CD14-positive monocyte (primary cell): ENCODE data around the gene DPP6. TPM values are rescaled to one million over a fixed set of nuclear protein-coding genes. Genes with fewer than 3 reads are reported as not detected.

ENCODE experiments used
- DNase-seq, 3 donors: peaks; one replicate each; pipeline ENCODE4 v3.0.0-alpha.2; 2011 to 2022
- H2AFZ ChIP-seq: 2 replicates; pipeline ENCODE4 v1.6.0; 2012; ENCODE audit warnings: mild to moderate bottlenecking, low read depth, low read length, inconsistent platforms; ENCODE audit not compliant: insufficient read depth, poor library complexity, severe bottlenecking
- H3K27ac ChIP-seq, 2 donors: 1 replicate in 1 of 2; 2 replicates in 1 of 2; pipeline ENCODE4 v1.5.1; 2012 to 2013; ENCODE audit warnings: low read length in 2 of 2, control low read depth in 1 of 2, inconsistent platforms in 1 of 2, low read depth in 1 of 2, mild to moderate bottlenecking in 1 of 2
- H3K27me3 ChIP-seq, 2 donors: one replicate each; pipeline versions ENCODE4 v1.6.0 to v1.6.1; 2011 to 2013; ENCODE audit warnings: low read length in 2 of 2; ENCODE audit not compliant: control insufficient read depth in 2 of 2, insufficient read depth in 2 of 2
- H3K36me3 ChIP-seq, 2 donors: replicated peaks in 1 of 2; 1 replicate in 1 of 2; 2 replicates in 1 of 2; pipeline versions ENCODE4 v1.5.1 to v1.6.1; 2012 to 2013; ENCODE audit warnings: low read length in 2 of 2, control low read depth in 1 of 2, inconsistent platforms in 1 of 2, mild to moderate bottlenecking in 1 of 2; ENCODE audit not compliant: insufficient read depth in 2 of 2, control insufficient read depth in 1 of 2
- H3K4me1 ChIP-seq, 2 donors: 1 replicate in 1 of 2; 2 replicates in 1 of 2; pipeline versions ENCODE4 v1.5.1 to v1.6.1; 2012 to 2013; ENCODE audit warnings: low read length in 2 of 2, control low read depth in 1 of 2, inconsistent platforms in 1 of 2, mild to moderate bottlenecking in 1 of 2, moderate library complexity in 1 of 2; ENCODE audit not compliant: insufficient read depth in 2 of 2, control insufficient read depth in 1 of 2
- H3K4me2 ChIP-seq: replicated peaks from 2 replicates; pipeline ENCODE3; 2012; ENCODE audit warnings: low read length, moderate library complexity, mild to moderate bottlenecking; ENCODE audit not compliant: poor library complexity, severe bottlenecking; ENCODE audit errors: extremely low read depth
- H3K4me3 ChIP-seq, 3 experiments: fragments of 200-600 bp in 1 of 3; sonication (generic) in 1 of 3; replicated peaks in 1 of 3; 1 replicate in 2 of 3; 2 replicates in 1 of 3; pipeline ENCODE4 v1.5.1; 2011 to 2013; ENCODE audit warnings: low read length in 3 of 3, mild to moderate bottlenecking in 3 of 3, control low read depth in 2 of 3, low read depth in 2 of 3, inconsistent platforms in 1 of 3, moderate library complexity in 1 of 3
- H3K79me2 ChIP-seq: 2 replicates; pipeline ENCODE4 v1.6.0; 2012; ENCODE audit warnings: mild to moderate bottlenecking, control low read depth, inconsistent platforms, low read length, moderate library complexity; ENCODE audit not compliant: insufficient read depth
- H3K9ac ChIP-seq: 2 replicates; pipeline ENCODE4 v1.6.0; 2017; ENCODE audit warnings: low read length, mild to moderate bottlenecking; ENCODE audit not compliant: insufficient read depth, poor library complexity, severe bottlenecking
- H3K9me3 ChIP-seq, 2 donors: replicated peaks in 1 of 2; 1 replicate in 1 of 2; 2 replicates in 1 of 2; pipeline versions ENCODE4 v1.5.1 to v1.6.1; 2012 to 2013; ENCODE audit warnings: low read length in 2 of 2, control low read depth in 1 of 2; ENCODE audit not compliant: control insufficient read depth in 1 of 2, insufficient read depth in 1 of 2
- H4K20me1 ChIP-seq: 2 replicates; pipeline ENCODE4 v1.6.0; 2012; ENCODE audit warnings: mild to moderate bottlenecking, low read length, control low read depth, moderate library complexity; ENCODE audit not compliant: insufficient read depth
- H3K27ac Mint-ChIP-seq, 7 donors: one replicate each; pipeline ENCODE4 v1.8.0; 2020; ENCODE audit warnings: mild to moderate bottlenecking in 7 of 7, mixed read lengths in 7 of 7, moderate library complexity in 6 of 7, inconsistent platforms in 2 of 7
- H3K27me3 Mint-ChIP-seq, 3 donors: one replicate each; pipeline ENCODE4 v1.8.0; 2021 to 2022; ENCODE audit warnings: low read depth in 3 of 3, mild to moderate bottlenecking in 3 of 3, mixed read lengths in 3 of 3, moderate library complexity in 3 of 3, inconsistent platforms in 1 of 3
- H3K36me3 Mint-ChIP-seq, 2 donors: one replicate each; pipeline ENCODE4 v1.8.0; 2020; ENCODE audit warnings: mixed read lengths in 2 of 2, inconsistent platforms in 1 of 2, mild to moderate bottlenecking in 1 of 2
- H3K4me1 Mint-ChIP-seq: one replicate; pipeline ENCODE4 v1.8.0; 2020; ENCODE audit warnings: mild to moderate bottlenecking, mixed read lengths
- H3K4me3 Mint-ChIP-seq, 2 donors: one replicate each; pipeline ENCODE4 v1.8.0; 2020; ENCODE audit warnings: mild to moderate bottlenecking in 2 of 2, mixed read lengths in 2 of 2, moderate library complexity in 1 of 2
- H3K9me3 Mint-ChIP-seq, 7 donors: one replicate each; pipeline ENCODE4 v1.8.0; 2020 to 2022; ENCODE audit warnings: mixed read lengths in 7 of 7, mild to moderate bottlenecking in 6 of 7, moderate library complexity in 6 of 7, inconsistent platforms in 2 of 7
- CTCF ChIP-seq: fragments of 200-600 bp; IDR thresholded peaks from one replicate; pipeline ENCODE4 v1.8.0; 2022; ENCODE audit warnings: antibody characterized with exemption, mild to moderate bottlenecking
- WGBS: methylation state at CpG from one replicate; pipeline ENCODE4 v1.1.5; 2013; ENCODE audit warnings: missing lambda C conversion rate; ENCODE audit not compliant: insufficient coverage; 5-methylcytosine and 5-hydroxymethylcytosine counted together
- intact Hi-C, 2 donors: fragments of 100-400 bp; cut with micrococcal nuclease; formaldehyde crosslinking; loops; one replicate each; pipeline versions ENCODE4 v1.15.0 to v1.15.1; 2023
- polyA plus RNA-seq, 3 donors: library from polyadenylated mRNA; depleted of rRNA in 1 of 3; unstranded in 2 of 3; stranded (reverse) in 1 of 3; fragments of 300-500 nt in 2 of 3; fragments of >200 nt in 1 of 3; fragmentation: Illumina TruSeq in 2 of 3; gene quantifications; 1 replicate in 2 of 3; 2 replicates in 1 of 3; pipeline ENCODE4 v1.2.3, GENCODE V29; 2012 to 2021

The DPP6 gene
- polyA plus RNA-seq, 3 donors: not detected

GRCh38 chr7:154577141-154577873 is 525.1 kb downstream of the DPP6 start:
- peaks cover 2 to 28% (median 7%) of the 10 kb centered on the region in 7 donors for H3K9me3 Mint-ChIP-seq
- no peak for TF ChIP-seq CTCF

GRCh38 chr7:154578336-154578735 is 526.1 kb downstream of the DPP6 start:
- Histone ChIP-seq H3K36me3 (no peaks in the 10 kb centered on the region), H3K4me3 (no peak overlapping the region), H3K9ac (no peak overlapping the region), H4K20me1 (no peaks in the 10 kb centered on the region), H2AFZ (no peak overlapping the region), H3K4me2 (no peak overlapping the region), H3K27me3 (no peaks in the 10 kb centered on the region), H3K27ac (no peak overlapping the region), H3K4me1 (no peaks in the 10 kb centered on the region), H3K79me2 (no peaks in the 10 kb centered on the region), H3K9me3 (peaks cover 35 to 54% of the 10 kb centered on the region in 2 donors)
- no peaks in the 10 kb centered on the region for H3K4me1 Mint-ChIP-seq
- H3K27me3 Mint-ChIP-seq: no peaks in the 10 kb centered on the region
- DNase-seq: no peak
- intact Hi-C loops: no loop called here
- no peak overlapping the region for H3K4me3 Mint-ChIP-seq
- WGBS: 91% methylated on average over 6 of the region's 6 CpGs
- H3K36me3 Mint-ChIP-seq: no peaks in the 10 kb centered on the region
- H3K27ac Mint-ChIP-seq: no peak overlapping the region
- peaks cover 3 to 30% (median 11%) of the 10 kb centered on the region in 7 donors for H3K9me3 Mint-ChIP-seq
- TF ChIP-seq CTCF: no peak

More at GRCh38 chr7:154577141-154577873, 525.1 kb downstream of the DPP6 start:
- H3K4me3 Mint-ChIP-seq: no peak overlapping the region
- H4K20me1 ChIP-seq: no peaks in the 10 kb centered on the region
- no peak for DNase-seq
- no peaks in the 10 kb centered on the region for H3K36me3 ChIP-seq
- no peak overlapping the region for H3K9ac ChIP-seq
- H3K27ac Mint-ChIP-seq: no peak overlapping the region
- H3K4me3 ChIP-seq: no peak overlapping the region
- H2AFZ ChIP-seq: no peak overlapping the region
- H3K36me3 Mint-ChIP-seq: no peaks in the 10 kb centered on the region
- H3K27me3 Mint-ChIP-seq: no peaks in the 10 kb centered on the region
- H3K27ac ChIP-seq: no peak overlapping the region
- no peak overlapping the region for H3K4me2 ChIP-seq
- no peaks in the 10 kb centered on the region for H3K27me3 ChIP-seq
- intact Hi-C loops: no loop called here
- 93% methylated on average over 6 of the region's 10 CpGs for WGBS
- H3K4me1 ChIP-seq: no peaks in the 10 kb centered on the region
- peaks cover 39 to 48% of the 10 kb centered on the region in 2 donors for H3K9me3 ChIP-seq
- no peaks in the 10 kb centered on the region for H3K4me1 Mint-ChIP-seq
- H3K79me2 ChIP-seq: no peaks in the 10 kb centered on the region
